PC-9 (cell line): ENCODE measurements around the gene HDGFL3. TPM values are rescaled to one million over a fixed set of nuclear protein-coding genes. Genes with fewer than 3 reads are reported as not detected.

Experiments
- BruUV-seq: library from RNA; stranded (reverse); fragments of 400-500 nt; replicated peaks from 2 replicates; lab custom pipeline; 2021; lab: Mats Ljungman, UMichigan
- CTCF ChIA-PET: fragments of 300-600 bp; sonication (Branson Sonifier 250); formaldehyde crosslinking; loops from one replicate; lab custom pipeline; 2022; ENCODE audit warnings: antibody characterized with exemption; lab: Charles Lee
- POLR2A ChIA-PET: fragments of 300-600 bp; sonication (Branson Sonifier 250); formaldehyde crosslinking; loops from one replicate; lab custom pipeline; 2022; ENCODE audit warnings: antibody characterized with exemption; ENCODE audit not compliant: unreplicated experiment; lab: Charles Lee
- DNase-seq, 2 experiments: peaks; one replicate each; pipeline versions ENCODE4 v3.0.0 to v3.0.0-alpha.2; 2015 to 2022; ENCODE audit warnings: mixed read lengths in 1 of 2
- H2AFZ ChIP-seq: fragments of 200-600 bp; sonication (generic); 2 replicates; pipeline ENCODE4 v1.8.1; 2017; ENCODE audit warnings: antibody characterized with exemption
- H3F3A ChIP-seq: fragments of 200-600 bp; sonication (generic); 2 replicates; pipeline ENCODE4 v1.8.1; 2017; ENCODE audit warnings: antibody characterized with exemption, mild to moderate bottlenecking, low read depth; ENCODE audit not compliant: insufficient read depth
- H3K27ac ChIP-seq: fragments of 200-600 bp; sonication (generic); 2 replicates; pipeline ENCODE4 v1.6.1; 2016; ENCODE audit warnings: mixed run types
- H3K27me3 ChIP-seq: fragments of 200-600 bp; sonication (generic); 2 replicates; pipeline ENCODE4 v1.6.1; 2016; ENCODE audit warnings: low read depth, mixed run types; ENCODE audit not compliant: insufficient read depth
- H3K36me3 ChIP-seq: fragments of 200-600 bp; sonication (generic); 2 replicates; pipeline ENCODE4 v1.6.1; 2016; ENCODE audit warnings: low read depth, mixed run types
- H3K4me1 ChIP-seq: fragments of 200-600 bp; sonication (generic); replicated peaks from 2 replicates; pipeline ENCODE4 v1.6.1; 2016; ENCODE audit warnings: mixed run types; ENCODE audit not compliant: insufficient read depth
- H3K4me2 ChIP-seq: fragments of 200-600 bp; sonication (generic); 2 replicates; pipeline ENCODE4 v1.6.1; 2017; ENCODE audit warnings: mixed run types
- H3K4me3 ChIP-seq: fragments of 200-600 bp; sonication (generic); 2 replicates; pipeline ENCODE4 v1.6.1; 2016; ENCODE audit warnings: mixed run types
- H3K79me2 ChIP-seq: fragments of 200-600 bp; sonication (generic); 2 replicates; pipeline ENCODE4 v1.6.1; 2017; ENCODE audit warnings: low read depth, mixed run types
- H3K9me2 ChIP-seq: fragments of 200-600 bp; sonication (generic); 2 replicates; pipeline ENCODE4 v1.8.1; 2017; ENCODE audit warnings: mild to moderate bottlenecking; ENCODE audit not compliant: insufficient read depth
- H3K9me3 ChIP-seq: fragments of 200-600 bp; sonication (generic); 2 replicates; pipeline ENCODE4 v1.8.1; 2016; ENCODE audit warnings: low read depth; ENCODE audit not compliant: insufficient read depth
- H4K20me1 ChIP-seq: fragments of 200-600 bp; sonication (generic); 2 replicates; pipeline ENCODE4 v1.8.1; 2017; ENCODE audit not compliant: insufficient read depth
- CTCF ChIP-seq: fragments of 200-600 bp; sonication (generic); conservative IDR thresholded peaks from 2 replicates; pipeline ENCODE4 v1.6.1; 2017; ENCODE audit warnings: mixed run types, antibody characterized with exemption, mild to moderate bottlenecking, moderate library complexity
- EZH2 ChIP-seq: fragments of 200-600 bp; sonication (generic); IDR thresholded peaks from 2 replicates; pipeline ENCODE4 v1.8.0; 2017; ENCODE audit warnings: antibody characterized with exemption, low read depth
- intact Hi-C: fragments of 100-400 bp; cut with micrococcal nuclease; formaldehyde crosslinking; loops from one replicate; pipeline ENCODE4 v1.10.0; 2022; ENCODE audit not compliant: unreplicated experiment
- total RNA-seq: library from RNA; stranded (reverse); gene quantifications from 2 replicates; pipeline ENCODE4 v1.2.3, GENCODE V29; 2021

The HDGFL3 gene
- total RNA-seq, 1 experiment from 2014 or later, result 10.1 TPM

- Histone ChIP-seq H3K4me2 (no peak overlapping the region), H2AFZ (no peak overlapping the region), H3K27ac (no peak overlapping the region), H3K27me3 (no peaks in the 10 kb centered on the region), H3K79me2 (no peaks in the 10 kb centered on the region), H3K36me3 (no peaks in the 10 kb centered on the region), H3K4me3 (no peak overlapping the region), H3K9me3 (no peaks in the 10 kb centered on the region), H3K9me2 (no peaks in the 10 kb centered on the region), H3K4me1 (no peaks in the 10 kb centered on the region), H3F3A (no peaks in the 10 kb centered on the region), H4K20me1 (no peaks in the 10 kb centered on the region)
- CTCF ChIA-PET, result no interaction called here
- DNase-seq, result no peak
- POLR2A ChIA-PET, result no interaction called here
- intact Hi-C loops, result no loop called here
- TF ChIP-seq CTCF (no peak), EZH2 (no peak)
- no TSS peak for BruUV-seq
Observed at GRCh38 chr15:83114856-83115255, 92.8 kb downstream of the HDGFL3 start.

DNA sequence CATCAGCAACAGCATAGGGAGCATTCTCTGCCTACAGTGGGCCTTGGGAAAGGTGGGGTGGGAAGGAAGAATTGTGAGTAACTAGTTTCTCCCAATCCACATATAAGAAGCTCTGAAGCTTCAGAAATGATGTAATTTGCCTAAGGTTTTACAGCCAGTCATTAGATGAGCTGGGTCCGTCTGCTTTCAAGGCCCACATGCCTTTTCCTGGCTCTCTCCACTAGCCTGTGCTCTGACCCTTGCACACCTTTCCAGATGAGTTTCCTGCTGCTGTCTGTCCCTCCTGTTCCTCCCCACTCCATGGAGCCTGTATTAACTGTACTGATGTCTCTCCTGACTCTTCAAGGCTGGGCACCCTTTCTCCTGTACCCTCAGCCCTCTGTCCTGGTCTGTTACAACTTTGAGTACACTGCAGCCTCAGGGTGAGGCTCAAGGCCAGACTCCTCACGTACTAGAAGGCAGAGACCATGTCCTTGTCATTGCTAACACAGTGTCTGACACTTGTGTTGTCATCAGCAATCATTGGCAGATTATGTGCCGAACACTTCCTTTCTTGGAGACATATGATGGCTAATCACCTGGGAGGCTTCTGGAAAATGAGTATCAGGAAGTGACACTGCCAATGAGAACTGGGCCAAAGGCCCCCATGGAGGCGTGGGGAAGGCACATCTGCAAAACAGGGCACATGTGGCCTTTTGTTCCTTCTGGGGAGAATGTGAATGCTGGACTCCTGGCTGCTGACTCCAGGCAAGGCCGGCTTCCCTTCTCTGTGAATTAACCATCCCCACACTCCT lies 93.5 kb downstream of the HDGFL3 start:
- no peak overlapping the region for H3K27ac ChIP-seq

GRCh38 chr15:83112956-83113299 lies 94.7 kb downstream of the HDGFL3 start:
- TF ChIP-seq CTCF, result no peak
- TF ChIP-seq EZH2, result no peak
- Histone ChIP-seq H3K4me1 (no peaks in the 10 kb centered on the region), H3K79me2 (no peaks in the 10 kb centered on the region), H3K9me2 (no peaks in the 10 kb centered on the region), H4K20me1 (no peaks in the 10 kb centered on the region), H2AFZ (no peak overlapping the region), H3K27ac (no peak overlapping the region), H3K4me2 (no peak overlapping the region), H3K36me3 (no peaks in the 10 kb centered on the region), H3K4me3 (no peak overlapping the region), H3F3A (no peaks in the 10 kb centered on the region), H3K27me3 (no peaks in the 10 kb centered on the region), H3K9me3 (no peaks in the 10 kb centered on the region)
- intact Hi-C loops, result no loop called here
- DNase-seq, result no peak
- BruUV-seq, result no TSS peak
- ChIA-PET CTCF (no interaction called here), POLR2A (no interaction called here)

More for the DNA sequence above, 93.5 kb downstream of the HDGFL3 start:
- Histone ChIP-seq H3K4me3 (no peak overlapping the region), H3K4me1 (no peaks in the 10 kb centered on the region), H3K36me3 (no peaks in the 10 kb centered on the region), H3K9me3 (no peaks in the 10 kb centered on the region), H3K27me3 (no peaks in the 10 kb centered on the region), H4K20me1 (no peaks in the 10 kb centered on the region), H3K79me2 (no peaks in the 10 kb centered on the region), H3F3A (no peaks in the 10 kb centered on the region), H3K4me2 (no peak overlapping the region), H3K9me2 (no peaks in the 10 kb centered on the region), H2AFZ (no peak overlapping the region)
- ChIA-PET POLR2A (no interaction called here), CTCF (no interaction called here)
- TF ChIP-seq EZH2, result no peak
- no peak for TF ChIP-seq CTCF
- BruUV-seq, result no TSS peak
- intact Hi-C loops, result no loop called here
- DNase-seq, result no peak
